Activated CD8-positive, alpha-beta memory T cell treated with anti-CD3 and anti-CD28 coated beads for 48 hours (primary cell): ENCODE data around the gene LRFN2.

Source experiments
- DNase-seq, 3 experiments: peaks; one replicate each; pipeline ENCODE4 v3.0.0-alpha.2; 2020; ENCODE audit warnings: low read depth in 2 of 3, low spot score in 2 of 3

LRFN2 gene

GRCh38 chr6:40438246-40438887 lies 148.8 kb downstream of the LRFN2 start:
- DNase-seq: no peak

- no peak for DNase-seq
These were observed 149.5 kb downstream of the LRFN2 start for GRCh38 chr6:40437631-40438030.

GRCh38 chr6:40436685-40437604 lies 150.2 kb downstream of the LRFN2 start:
- DNase-seq: no peak

DNA sequence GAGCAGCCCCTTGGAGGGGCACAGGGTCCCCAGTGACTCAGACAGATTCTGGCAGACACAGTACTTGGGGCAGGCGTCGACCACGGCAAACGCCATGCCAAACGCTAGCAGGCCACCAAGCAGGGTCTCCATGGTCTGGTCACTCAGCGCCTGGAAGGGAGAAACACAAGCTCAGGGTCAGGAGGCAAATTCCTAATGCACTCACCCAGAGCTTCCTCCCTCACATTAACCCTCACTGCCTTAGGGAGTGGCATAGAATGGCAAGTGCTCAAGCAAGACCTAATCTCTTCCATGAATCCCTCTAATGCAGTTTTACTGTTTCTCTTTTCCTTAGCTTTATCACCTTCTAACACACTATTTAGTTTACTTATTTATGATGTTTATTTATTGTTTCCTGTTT lies 154.2 kb downstream of the LRFN2 start:
- DNase-seq: no peak

DNA sequence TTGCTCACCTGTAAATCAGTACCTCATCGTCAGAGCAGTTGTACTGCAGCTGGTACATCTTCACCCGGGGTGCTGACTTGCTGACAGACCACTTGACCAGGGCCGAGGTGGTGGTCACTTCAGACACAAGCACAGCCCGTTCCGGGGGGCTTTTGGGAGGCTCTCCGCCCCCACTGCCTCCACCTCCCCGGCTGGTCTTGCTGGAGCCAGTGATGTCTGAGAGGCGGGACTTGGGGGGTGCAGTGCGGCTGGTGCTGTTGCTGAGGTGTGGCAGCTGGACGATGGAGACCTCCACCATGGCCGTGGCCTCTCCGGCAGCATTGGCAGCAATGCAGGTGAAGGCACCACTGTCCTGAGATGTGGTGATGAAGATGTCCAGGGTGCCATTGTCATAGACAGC lies 155.5 kb downstream of the LRFN2 start:
- DNase-seq: no peak

DNA sequence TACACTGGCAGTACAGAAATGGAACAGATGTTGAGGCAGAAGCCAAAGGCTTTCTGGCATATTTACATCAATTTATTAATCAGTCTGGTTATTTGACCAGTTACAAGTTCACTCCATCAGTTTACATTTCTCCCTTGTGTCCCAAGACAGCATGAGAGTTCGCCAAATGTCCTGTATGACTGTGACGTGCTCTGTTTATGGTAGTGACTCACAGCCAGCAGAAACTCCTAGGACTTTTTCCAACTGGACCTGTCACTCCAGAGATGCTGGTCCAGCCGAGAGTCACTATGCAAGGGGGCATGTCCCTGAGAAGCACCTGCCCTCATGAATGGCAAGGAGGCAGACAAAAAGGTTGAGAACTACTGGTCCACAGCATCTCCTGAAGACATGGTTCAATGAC lies 160.0 kb downstream of the LRFN2 start:
- no peak for DNase-seq

DNA sequence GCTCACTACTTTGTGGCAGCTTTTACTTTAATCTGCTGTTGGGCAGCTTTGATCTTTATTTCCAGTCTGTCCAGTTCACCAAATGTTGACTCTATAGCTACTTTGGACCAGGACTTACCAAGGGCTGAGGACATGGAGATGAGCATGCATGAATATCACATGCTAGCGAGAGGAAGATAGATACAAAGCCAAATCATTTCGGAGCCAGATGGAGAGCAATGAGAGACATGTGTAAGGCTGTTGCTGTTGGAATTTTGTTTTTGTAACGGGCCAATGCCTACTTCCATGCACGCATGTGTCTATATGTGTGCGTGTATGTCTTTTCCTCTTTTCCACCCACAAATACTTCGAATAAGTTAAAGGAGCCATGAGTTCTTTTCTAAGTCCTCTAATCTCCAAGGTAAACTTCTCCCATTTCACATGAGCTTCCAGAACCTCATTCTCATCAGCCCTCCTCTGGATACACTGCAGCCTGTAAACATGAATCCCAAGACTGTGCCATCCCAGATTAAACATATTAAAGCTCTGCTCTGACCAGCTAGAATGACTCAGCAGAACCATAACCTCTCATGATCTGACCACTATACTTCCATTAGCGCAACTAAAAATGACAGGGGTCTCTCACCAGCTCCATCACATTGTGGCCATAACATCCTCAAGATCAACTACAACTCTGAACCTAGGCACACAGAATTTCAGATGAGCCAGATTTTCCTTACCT lies 160.7 kb downstream of the LRFN2 start:
- no peak for DNase-seq

GRCh38 chr6:40425192-40425919 lies 161.8 kb downstream of the LRFN2 start:
- DNase-seq: no peak

- no peak for DNase-seq
These were observed 165.1 kb downstream of the LRFN2 start for GRCh38 chr6:40422046-40422445.

GRCh38 chr6:40419946-40420728 lies 167.0 kb downstream of the LRFN2 start:
- no peak for DNase-seq

DNA sequence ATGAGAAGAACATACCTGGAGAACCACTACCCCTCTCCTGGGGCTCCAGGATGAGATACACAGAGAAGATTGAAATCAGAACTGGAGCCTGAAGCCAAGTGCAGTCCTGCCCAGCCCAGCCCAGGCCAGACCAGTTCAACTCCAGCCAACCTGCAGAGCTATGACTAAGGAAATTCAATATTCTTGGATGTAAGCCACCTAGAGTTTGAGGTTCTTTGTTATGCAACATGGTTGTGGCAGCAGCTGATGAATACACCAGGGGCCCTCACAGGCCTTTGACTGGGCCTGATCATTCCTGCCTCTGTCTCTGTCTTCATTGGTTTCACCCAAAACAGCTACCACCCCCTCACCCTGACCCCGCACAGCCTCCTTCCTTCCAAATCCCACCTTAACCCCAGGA lies 167.8 kb downstream of the LRFN2 start:
- DNase-seq: no peak

- DNase-seq: no peak
These were observed 170.1 kb downstream of the LRFN2 start for GRCh38 chr6:40417031-40417430.

- DNase-seq: no peak
These were observed 172.5 kb downstream of the LRFN2 start for GRCh38 chr6:40414617-40415016.

DNA sequence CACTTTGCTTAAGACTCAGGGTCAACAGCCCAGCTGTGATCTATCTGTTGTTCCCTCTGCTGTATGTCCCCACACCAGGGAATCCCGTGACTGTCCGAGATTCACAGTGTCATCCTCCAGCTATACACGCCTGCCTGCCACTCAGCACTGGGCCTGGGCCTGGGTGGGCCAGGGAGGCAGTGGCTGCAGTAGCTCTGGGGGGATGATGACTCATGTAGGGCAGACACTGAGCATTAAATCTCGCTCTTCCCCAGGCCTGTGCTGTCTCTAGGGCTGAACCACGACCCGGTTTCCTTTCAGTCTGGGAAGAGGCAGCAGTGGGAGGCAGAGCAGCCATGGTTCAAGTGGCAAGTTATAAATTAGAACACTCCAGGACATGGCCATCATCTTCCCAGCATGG lies 173.9 kb downstream of the LRFN2 start:
- no peak for DNase-seq

DNA sequence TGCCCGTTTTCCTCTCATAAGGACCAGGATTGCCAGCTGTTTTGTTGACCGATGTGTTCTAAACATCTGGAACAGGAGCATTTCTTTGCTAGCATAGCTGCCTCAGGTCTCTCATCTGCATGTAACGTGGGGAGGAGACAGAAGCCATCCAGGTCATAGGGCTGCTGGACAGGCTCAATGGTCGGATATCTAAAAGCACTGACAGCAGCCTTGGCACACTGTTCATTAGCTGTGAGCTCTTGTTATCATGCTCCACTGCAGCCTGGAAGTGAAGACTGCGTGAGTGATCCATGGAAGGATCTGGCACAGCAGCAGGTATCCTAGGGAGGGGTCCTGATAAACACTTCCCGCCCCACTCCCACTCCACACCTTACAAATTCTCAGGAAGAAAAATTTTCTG lies 175.3 kb downstream of the LRFN2 start:
- no peak for DNase-seq

DNA sequence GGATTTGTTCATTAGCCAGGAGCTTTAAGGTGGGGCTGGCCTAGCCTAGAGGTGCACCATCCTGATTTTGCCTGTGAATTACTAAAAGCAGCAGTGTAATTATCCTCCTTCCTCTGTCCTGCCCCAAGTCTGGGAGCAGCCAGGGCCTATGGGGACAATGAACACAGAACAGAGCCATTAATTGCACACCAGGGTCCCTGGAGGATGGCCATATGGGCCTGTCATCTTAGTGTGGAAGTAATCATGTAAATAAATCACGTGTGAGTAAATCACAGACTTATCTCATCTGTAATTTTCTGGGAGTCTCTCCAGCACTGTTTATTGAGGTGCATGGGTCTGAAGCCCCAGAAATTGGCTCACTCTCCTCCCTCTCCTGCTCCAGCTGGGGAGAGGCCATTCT lies 176.3 kb downstream of the LRFN2 start:
- no peak for DNase-seq

DNA sequence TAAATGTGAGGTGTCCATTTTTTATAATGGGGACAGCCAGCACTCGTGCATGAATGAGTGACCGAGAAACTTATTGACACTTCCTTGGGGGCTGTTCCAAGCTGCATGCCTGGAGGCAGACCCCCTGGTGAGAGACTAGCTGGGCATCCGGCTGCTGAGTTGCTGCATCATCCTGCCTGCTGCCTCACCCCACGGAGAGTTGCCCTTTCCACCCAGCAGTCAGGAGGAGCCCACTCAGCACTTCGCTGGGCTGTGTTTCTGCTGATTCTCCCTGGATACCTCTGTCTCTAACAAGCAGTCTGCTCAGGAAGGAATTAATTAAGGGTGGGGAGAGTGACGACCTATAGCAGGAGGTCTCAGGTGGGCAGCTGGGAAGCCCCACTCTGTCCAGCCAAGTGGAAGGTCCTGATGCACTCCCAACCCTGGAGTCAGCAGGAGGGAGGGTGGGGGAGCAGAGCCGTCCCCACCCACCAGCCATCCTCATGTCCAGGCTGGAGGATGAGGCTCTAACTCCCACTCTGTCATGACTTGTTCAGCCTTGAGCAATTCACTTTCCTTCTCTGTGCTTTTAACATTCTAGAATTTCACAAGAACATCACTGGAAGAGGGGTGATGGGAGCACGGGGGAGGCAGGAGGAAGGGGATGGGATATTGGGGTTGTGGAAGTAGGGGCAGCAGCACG lies 177.3 kb downstream of the LRFN2 start:
- no peak for DNase-seq

DNA sequence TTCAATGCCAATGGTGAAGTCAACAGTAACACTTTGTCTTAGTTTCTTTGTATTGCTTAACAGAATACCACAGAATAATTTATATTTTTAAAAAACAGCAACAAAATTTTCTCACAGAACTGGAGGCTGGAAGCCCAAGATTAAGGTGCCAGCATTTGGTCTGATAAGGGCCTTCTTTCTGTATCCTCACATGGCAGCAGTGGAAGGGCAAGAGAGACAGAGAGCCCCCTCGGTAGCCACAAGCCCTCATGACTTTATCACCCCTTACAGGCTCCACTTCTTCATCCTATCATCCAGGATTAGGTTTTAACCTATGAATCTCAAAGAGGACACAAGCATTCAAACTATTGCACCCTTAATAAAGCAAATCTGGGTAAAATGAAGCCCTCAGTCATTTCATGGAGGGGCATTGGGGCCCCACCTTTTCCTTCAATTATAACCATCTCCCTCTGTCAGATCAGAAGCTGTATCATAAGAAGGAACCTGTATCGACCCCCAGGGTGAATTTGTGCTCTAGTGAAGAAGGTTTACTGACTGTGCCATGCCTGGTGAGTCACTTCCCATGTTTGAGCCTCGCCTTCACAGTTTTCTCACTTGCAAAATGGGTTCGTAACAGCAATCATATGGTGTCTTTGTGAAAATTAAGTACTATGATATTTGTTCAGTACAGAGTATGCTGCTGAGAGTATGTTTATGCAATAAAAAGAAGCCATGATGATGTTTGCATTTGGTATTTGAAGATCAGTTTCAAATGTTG lies 178.2 kb downstream of the LRFN2 start:
- no peak for DNase-seq

DNA sequence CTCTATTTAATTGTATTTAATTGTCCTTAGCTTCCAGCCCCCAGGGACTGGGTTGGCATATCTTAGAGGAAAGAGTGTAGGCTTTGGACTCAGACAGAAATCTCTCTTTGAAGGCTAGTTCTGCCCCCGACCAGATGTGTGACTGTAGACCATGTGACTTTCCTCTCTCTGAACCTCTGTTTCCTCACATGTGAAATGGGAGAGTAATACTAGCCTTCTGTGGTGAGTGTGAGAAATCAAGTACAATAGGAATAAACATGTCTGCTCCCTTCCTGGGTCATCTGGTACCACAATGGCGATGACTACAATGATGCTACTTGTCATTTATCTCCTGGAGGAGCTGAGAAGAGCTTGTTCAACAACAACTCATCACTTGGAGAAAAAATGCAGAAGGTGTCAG lies 179.9 kb downstream of the LRFN2 start:
- DNase-seq: no peak
